HL-60 (cell line): ENCODE data around the gene NUFIP2.
"Not testable (repeated sequence)": the region's sequence is repeated elsewhere in the genome, so short reads cannot be mapped to it uniquely, and the experiment has no call there.

Source experiments
- DNase-seq, 2 experiments: peaks; one replicate each; pipeline ENCODE4 v3.0.0-alpha.2; 2010 to 2020; ENCODE audit warnings: low read depth in 1 of 2, low spot score in 1 of 2
- H3K27ac ChIP-seq: fragments of 250-450 bp; sonication (Bioruptor Pico); replicated peaks from 2 replicates; pipeline ENCODE4 v1.5.1; 2020; ENCODE audit warnings: mild to moderate bottlenecking, moderate library complexity
- H3K27me3 ChIP-seq: fragments of 250-450 bp; sonication (Bioruptor Pico); 2 replicates; pipeline ENCODE4 v1.5.1; 2021; ENCODE audit warnings: mild to moderate bottlenecking, moderate library complexity; ENCODE audit not compliant: insufficient read depth, poor library complexity, severe bottlenecking
- H3K4me3 ChIP-seq: replicated peaks from 2 replicates; pipeline ENCODE4 v1.5.1; 2011; ENCODE audit warnings: mild to moderate bottlenecking, control low read depth, low read length; ENCODE audit not compliant: insufficient read depth
- CTCF ChIP-seq: IDR thresholded peaks from one replicate; pipeline ENCODE4 v1.5.1; 2011; ENCODE audit warnings: low read length, control low read depth, inconsistent platforms; ENCODE audit not compliant: insufficient read depth
- GABPA ChIP-seq: IDR thresholded peaks from 2 replicates; pipeline ENCODE4 v1.6.1; 2012; ENCODE audit warnings: low read depth
- POLR2AphosphoS5 ChIP-seq: IDR thresholded peaks from 2 replicates; pipeline ENCODE4 v1.6.1; 2012; ENCODE audit warnings: low read depth
- REST ChIP-seq: IDR thresholded peaks from 2 replicates; pipeline ENCODE4 v1.6.1; 2012; ENCODE audit warnings: low read depth; ENCODE audit not compliant: insufficient replicate concordance
- SPI1 ChIP-seq: IDR thresholded peaks from 2 replicates; pipeline ENCODE4 v1.6.1; 2012; ENCODE audit warnings: low read depth, mild to moderate bottlenecking, borderline replicate concordance

The NUFIP2 gene

DNA sequence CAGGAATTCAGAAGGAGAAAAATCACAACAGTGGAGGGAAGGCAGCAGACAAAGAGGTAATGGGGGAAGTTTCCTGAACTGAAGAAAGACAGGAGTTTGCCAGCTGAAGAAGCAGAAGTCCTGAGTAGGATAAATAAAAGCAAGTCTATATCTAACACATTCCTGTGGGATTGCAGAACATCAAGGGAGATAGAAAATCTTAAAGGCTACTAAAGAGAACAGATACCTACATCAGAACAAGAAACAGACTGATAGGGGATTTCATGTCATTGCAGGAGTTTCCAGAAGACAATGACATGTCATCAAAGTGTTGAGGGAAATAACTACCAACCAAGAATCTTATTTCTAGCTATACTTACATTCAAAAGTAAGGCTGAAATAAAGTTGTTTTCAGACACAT lies 68.6 kb downstream of the NUFIP2 start:
- Histone ChIP-seq H3K27ac (no peak overlapping the region), H3K4me3 (no peak overlapping the region), H3K27me3 (no peaks in the 10 kb centered on the region)
- TF ChIP-seq REST, result no peak
- TF ChIP-seq SPI1, result no peak
- TF ChIP-seq GABPA, result no peak
- TF ChIP-seq CTCF, result no peak
- TF ChIP-seq POLR2AphosphoS5, result no peak
- DNase-seq, result no peak

DNA sequence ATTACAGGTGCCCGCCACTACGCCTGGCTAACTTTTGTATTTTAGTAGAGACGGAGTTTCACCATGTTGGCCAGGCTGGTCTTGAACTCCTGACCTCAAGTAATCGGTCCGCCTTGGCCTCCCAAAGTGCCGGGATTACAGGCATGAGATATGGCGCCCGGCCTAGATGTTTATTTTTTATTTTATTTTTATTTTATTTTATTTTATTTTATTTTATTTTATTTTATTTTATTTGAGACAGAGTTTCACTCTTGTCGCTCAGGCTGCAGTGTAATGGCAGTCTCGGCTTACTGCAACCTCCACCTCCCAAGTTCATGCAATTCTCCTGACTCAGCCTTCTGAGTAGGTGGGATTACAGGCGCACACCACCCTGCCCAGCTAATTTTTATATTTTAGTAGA lies 72.6 kb downstream of the NUFIP2 start:
- H3K27me3 ChIP-seq, DNase-seq, H3K27ac ChIP-seq, H3K4me3 ChIP-seq: not testable (repeated sequence)

GRCh38 chr17:29219378-29220047 lies 74.4 kb downstream of the NUFIP2 start:
- TF ChIP-seq SPI1, result no peak
- TF ChIP-seq GABPA, result no peak
- no peak for TF ChIP-seq REST
- TF ChIP-seq POLR2AphosphoS5, result no peak
- peak; percentile 83 for TF ChIP-seq CTCF
- peak; percentile 72 to 83 for DNase-seq
- no peaks in the 10 kb centered on the region for H3K27me3 ChIP-seq
- H3K4me3 ChIP-seq, result no peak overlapping the region
- H3K27ac ChIP-seq, result no peak overlapping the region

DNA sequence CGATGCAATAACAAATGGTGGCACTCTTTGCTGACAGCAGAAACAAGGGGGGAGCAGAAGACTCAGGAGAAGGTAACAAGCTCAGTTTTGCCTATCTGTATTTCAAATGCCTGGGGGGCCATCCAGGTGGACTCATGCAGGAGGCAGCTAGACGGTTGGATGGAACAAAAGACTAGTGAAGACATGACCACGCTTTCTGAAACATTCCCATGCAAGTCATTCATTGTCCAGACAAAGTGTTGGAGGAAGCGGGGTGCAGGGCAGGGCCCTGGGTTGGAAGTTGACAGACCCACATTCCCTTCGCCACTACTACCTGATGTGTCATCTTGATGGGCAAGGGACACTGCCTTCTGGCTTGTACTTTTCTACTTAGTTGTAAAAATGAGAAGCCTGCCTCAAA lies 77.1 kb downstream of the NUFIP2 start:
- no peak for DNase-seq
- Histone ChIP-seq H3K27me3 (no peaks in the 10 kb centered on the region), H3K4me3 (no peak overlapping the region), H3K27ac (no peak overlapping the region)
- TF ChIP-seq POLR2AphosphoS5, result no peak
- TF ChIP-seq SPI1, result no peak
- no peak for TF ChIP-seq CTCF
- no peak for TF ChIP-seq REST
- no peak for TF ChIP-seq GABPA
